Hepatocyte (in vitro differentiated cells): ENCODE measurements around the gene CCDC88C. TPM values are rescaled to one million over a fixed set of nuclear protein-coding genes. Genes with fewer than 3 reads are reported as not detected.
"Not testable (repeated sequence)": the region's sequence is repeated elsewhere in the genome, so short reads cannot be mapped to it uniquely, and the experiment has no call there.

ENCODE experiments used
- DNase-seq: peaks from one replicate; pipeline ENCODE4 v3.0.0-alpha.2; 2016; ENCODE audit warnings: low spot score
- H2AFZ ChIP-seq: fragments of 200-600 bp; sonication (generic); 2 replicates; pipeline ENCODE4 v1.6.0; 2016; ENCODE audit warnings: antibody characterized with exemption, mild to moderate bottlenecking
- H3K27ac ChIP-seq: fragments of 200-600 bp; sonication (generic); 2 replicates; pipeline ENCODE4 v1.5.1; 2016; ENCODE audit warnings: mild to moderate bottlenecking
- H3K27me3 ChIP-seq: fragments of 200-600 bp; sonication (generic); 2 replicates; pipeline ENCODE4 v1.6.1; 2016
- H3K36me3 ChIP-seq: fragments of 200-600 bp; sonication (generic); replicated peaks from 2 replicates; pipeline ENCODE4 v1.5.1; 2016; ENCODE audit warnings: low read depth; ENCODE audit not compliant: insufficient read depth
- H3K4me1 ChIP-seq: fragments of 200-600 bp; sonication (generic); 2 replicates; pipeline ENCODE4 v1.5.1; 2016; ENCODE audit warnings: mild to moderate bottlenecking, moderate library complexity; ENCODE audit not compliant: insufficient read depth
- H3K4me2 ChIP-seq: fragments of 200-600 bp; sonication (generic); 2 replicates; pipeline ENCODE4 v1.6.0; 2016
- H3K4me3 ChIP-seq: fragments of 200-600 bp; sonication (generic); 2 replicates; pipeline ENCODE4 v1.5.1; 2016; ENCODE audit warnings: mild to moderate bottlenecking
- H3K79me2 ChIP-seq: fragments of 200-600 bp; sonication (generic); 2 replicates; pipeline ENCODE4 v1.6.0; 2017; ENCODE audit warnings: mild to moderate bottlenecking
- H3K9me2 ChIP-seq: fragments of 200-600 bp; sonication (generic); replicated peaks from 2 replicates; pipeline ENCODE4 v1.6.0; 2017; ENCODE audit warnings: mild to moderate bottlenecking; ENCODE audit not compliant: insufficient read depth
- H3K9me3 ChIP-seq: fragments of 200-600 bp; sonication (generic); 2 replicates; pipeline ENCODE4 v1.5.1; 2016; ENCODE audit warnings: low read depth, mild to moderate bottlenecking
- H4K20me1 ChIP-seq: fragments of 200-600 bp; sonication (generic); 2 replicates; pipeline ENCODE4 v1.6.0; 2016; ENCODE audit warnings: mild to moderate bottlenecking; ENCODE audit not compliant: insufficient read depth, poor library complexity, severe bottlenecking
- EZH2 ChIP-seq: fragments of 200-600 bp; sonication (generic); IDR thresholded peaks from 2 replicates; pipeline ENCODE4 v1.6.1; 2016; ENCODE audit warnings: antibody characterized with exemption, mild to moderate bottlenecking, borderline replicate concordance
- EZH2phosphoT487 ChIP-seq: fragments of 200-600 bp; sonication (generic); IDR thresholded peaks from one replicate; pipeline ENCODE4 v1.6.1; 2018; ENCODE audit warnings: antibody characterized with exemption, mild to moderate bottlenecking, low read depth, moderate library complexity; ENCODE audit not compliant: unreplicated experiment, severe bottlenecking
- WGBS: methylation state at CpG from one replicate; pipeline ENCODE4 v1.1.6; 2016; ENCODE audit warnings: low lambda C conversion rate; ENCODE audit errors: missing lambda C conversion rate; 5-methylcytosine and 5-hydroxymethylcytosine counted together
- polyA plus RNA-seq: library from polyadenylated mRNA; unstranded; fragments of >200 nt; fragmentation: Nextera tagmentation; extraction: Ambion mirVana; gene quantifications from 2 replicates; pipeline ENCODE4 v1.2.1, GENCODE V29; 2016
- total RNA-seq: library from RNA; depleted of rRNA; stranded (reverse); fragments of >200 nt; gene quantifications from 2 replicates; pipeline ENCODE4 v1.2.3, GENCODE V29; 2014
- TF ChIP-seq, protein P1 (sequence below): fragments of 200-600 bp; sonication (generic); IDR thresholded peaks from 2 replicates; pipeline ENCODE4 v1.5.1; 2016; ENCODE audit warnings: antibody characterized with exemption, mild to moderate bottlenecking; ENCODE audit not compliant: poor library complexity

CCDC88C gene
- total and polyA plus RNA-seq, 2 experiments from 2014 or later: 5.9 to 11.3 TPM

- Histone ChIP-seq H3K9me3 (no peaks in the 10 kb centered on the region), H3K27ac (no peak overlapping the region), H3K9me2 (no peaks in the 10 kb centered on the region), H3K27me3 (no peaks in the 10 kb centered on the region), H3K4me3 (no peak overlapping the region), H3K4me1 (no peaks in the 10 kb centered on the region), H3K79me2 (no peaks in the 10 kb centered on the region), H3K36me3 (no peaks in the 10 kb centered on the region), H3K4me2 (no peak overlapping the region), H4K20me1 (no peaks in the 10 kb centered on the region), H2AFZ (no peak overlapping the region)
- no peak for DNase-seq
- WGBS: 90% methylated on average over 3 of the region's 3 CpGs
- TF ChIP-seq EZH2 (no peak), EZH2phosphoT487 (no peak)
- TF ChIP-seq, protein P1, sequence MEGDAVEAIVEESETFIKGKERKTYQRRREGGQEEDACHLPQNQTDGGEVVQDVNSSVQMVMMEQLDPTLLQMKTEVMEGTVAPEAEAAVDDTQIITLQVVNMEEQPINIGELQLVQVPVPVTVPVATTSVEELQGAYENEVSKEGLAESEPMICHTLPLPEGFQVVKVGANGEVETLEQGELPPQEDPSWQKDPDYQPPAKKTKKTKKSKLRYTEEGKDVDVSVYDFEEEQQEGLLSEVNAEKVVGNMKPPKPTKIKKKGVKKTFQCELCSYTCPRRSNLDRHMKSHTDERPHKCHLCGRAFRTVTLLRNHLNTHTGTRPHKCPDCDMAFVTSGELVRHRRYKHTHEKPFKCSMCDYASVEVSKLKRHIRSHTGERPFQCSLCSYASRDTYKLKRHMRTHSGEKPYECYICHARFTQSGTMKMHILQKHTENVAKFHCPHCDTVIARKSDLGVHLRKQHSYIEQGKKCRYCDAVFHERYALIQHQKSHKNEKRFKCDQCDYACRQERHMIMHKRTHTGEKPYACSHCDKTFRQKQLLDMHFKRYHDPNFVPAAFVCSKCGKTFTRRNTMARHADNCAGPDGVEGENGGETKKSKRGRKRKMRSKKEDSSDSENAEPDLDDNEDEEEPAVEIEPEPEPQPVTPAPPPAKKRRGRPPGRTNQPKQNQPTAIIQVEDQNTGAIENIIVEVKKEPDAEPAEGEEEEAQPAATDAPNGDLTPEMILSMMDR: no peak
Observed at GRCh38 chr14:91429385-91429784, 11.8 kb upstream of the CCDC88C start.

DNA sequence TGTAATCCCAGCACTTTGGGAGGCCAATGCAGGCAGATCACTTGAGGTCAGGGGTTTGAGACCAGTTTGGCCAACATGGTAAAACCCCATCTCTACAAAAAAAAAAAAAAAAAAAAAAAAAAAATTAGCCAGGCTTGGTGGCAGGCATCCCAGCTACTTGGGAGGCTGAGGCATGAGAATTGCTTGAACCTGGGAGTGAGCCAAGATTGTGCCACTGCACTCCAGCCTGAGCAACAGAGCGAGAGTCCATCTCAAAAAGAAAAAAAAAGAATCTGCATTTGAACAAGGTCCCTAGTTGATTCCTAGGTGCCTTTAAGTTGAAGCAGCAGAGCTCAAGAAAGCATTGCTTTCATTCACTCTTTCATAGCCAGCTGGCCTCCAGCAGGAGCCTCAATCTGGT lies 11.3 kb upstream of the CCDC88C start:
- not testable (repeated sequence) for H3K4me3 ChIP-seq, H3K9me2 ChIP-seq, H3K79me2 ChIP-seq, H3K9me3 ChIP-seq, H3K27ac ChIP-seq, H2AFZ ChIP-seq, H3K27me3 ChIP-seq, DNase-seq, H3K4me2 ChIP-seq, H3K4me1 ChIP-seq, H3K36me3 ChIP-seq, H4K20me1 ChIP-seq
- 93% methylated on average over 1 of the region's 1 CpG for WGBS

- H2AFZ ChIP-seq, H3K4me2 ChIP-seq, H4K20me1 ChIP-seq, H3K9me2 ChIP-seq, H3K36me3 ChIP-seq, H3K4me1 ChIP-seq, DNase-seq, H3K4me3 ChIP-seq, H3K27me3 ChIP-seq, H3K9me3 ChIP-seq, H3K27ac ChIP-seq, H3K79me2 ChIP-seq: not testable (repeated sequence)
- WGBS: 91% methylated on average over 9 of the region's 9 CpGs
Observed at GRCh38 chr14:91425531-91425944, 7.9 kb upstream of the CCDC88C start.

DNA sequence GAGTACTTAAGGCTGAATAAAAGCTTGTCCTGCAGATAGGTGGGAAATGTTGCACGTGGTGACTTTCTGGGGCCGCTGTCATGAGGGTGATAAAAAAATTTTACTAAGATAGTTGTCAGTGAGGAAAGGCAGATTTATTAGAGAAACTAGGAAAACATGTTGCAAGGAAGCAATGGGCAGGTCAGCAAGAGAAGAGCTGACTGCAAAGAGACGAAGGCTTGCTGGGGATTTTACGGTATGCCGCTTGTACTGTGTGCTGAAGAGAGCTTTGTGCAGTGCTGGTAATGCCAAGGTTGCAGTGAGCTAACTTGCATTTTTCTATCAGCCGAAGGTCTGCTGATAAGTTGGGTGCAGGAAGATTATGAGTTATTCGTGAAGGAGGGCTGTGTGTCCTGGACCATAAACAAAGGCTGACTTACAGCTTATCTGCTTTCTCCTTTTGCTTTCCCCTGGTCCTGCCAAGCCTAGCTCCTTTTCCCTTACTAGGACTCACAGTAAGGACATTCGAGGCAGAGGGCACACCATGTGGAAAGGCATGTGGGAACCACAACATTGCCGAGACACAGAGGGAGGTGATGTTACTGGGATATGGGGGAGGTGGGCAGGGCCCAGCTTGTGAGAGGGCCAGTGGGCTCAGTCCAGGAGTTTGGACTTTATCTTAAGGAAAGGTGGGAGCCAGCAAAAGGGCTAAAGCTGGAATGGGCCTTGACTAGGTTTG lies 7.4 kb upstream of the CCDC88C start:
- Histone ChIP-seq H3K27ac (no peak overlapping the region), H3K79me2 (no peaks in the 10 kb centered on the region), H3K36me3 (no peaks in the 10 kb centered on the region), H3K4me1 (peaks cover 6% of the 10 kb centered on the region), H3K27me3 (no peaks in the 10 kb centered on the region), H3K4me2 (no peak overlapping the region), H3K9me2 (no peaks in the 10 kb centered on the region), H2AFZ (no peak overlapping the region), H3K9me3 (no peaks in the 10 kb centered on the region), H4K20me1 (no peaks in the 10 kb centered on the region), H3K4me3 (no peak overlapping the region)
- TF ChIP-seq, protein P1: no peak
- TF ChIP-seq EZH2: no peak
- no peak for TF ChIP-seq EZH2phosphoT487
- DNase-seq: peak; percentile 9
- WGBS: 71% methylated on average over 9 of the region's 9 CpGs
